Measurements from ENCODE around the gene GALNT9. TPM values are rescaled to one million over a fixed set of nuclear protein-coding genes. Genes with fewer than 3 reads are reported as not detected.
"Not testable (repeated sequence)": the region's sequence is repeated elsewhere in the genome, so short reads cannot be mapped to it uniquely, and the experiment has no call there.

Gene GALNT9
- total RNA-seq, 4 donors from 2014 or later, result 0.17 to 0.58 (median 0.46) TPM

- Histone ChIP-seq H3K4me1 (no peaks in the 10 kb centered on the region), H3K4me3 (no peak overlapping the region), H3K27me3 (peaks cover 0 to 49% (median 0%) of the 10 kb centered on the region in 4 donors), H3K36me3 (no peaks in the 10 kb centered on the region), H3K9me3 (no peaks in the 10 kb centered on the region), H3K27ac (replicated peaks in 1 of 4) (no peak overlapping the region)
- no peak for DNase-seq (ENCODE audit: extremely low spot score)
- 88% methylated on average over 5 of the region's 9 CpGs for WGBS
- intact Hi-C loops (cut with DNase I), result no loop called here
- no peak for TF ChIP-seq POLR2AphosphoS5 (IDR thresholded peaks at IDR 0.05)
- no peak for TF ChIP-seq EP300 (IDR thresholded peaks at IDR 0.05)
- TF ChIP-seq, protein P1, sequence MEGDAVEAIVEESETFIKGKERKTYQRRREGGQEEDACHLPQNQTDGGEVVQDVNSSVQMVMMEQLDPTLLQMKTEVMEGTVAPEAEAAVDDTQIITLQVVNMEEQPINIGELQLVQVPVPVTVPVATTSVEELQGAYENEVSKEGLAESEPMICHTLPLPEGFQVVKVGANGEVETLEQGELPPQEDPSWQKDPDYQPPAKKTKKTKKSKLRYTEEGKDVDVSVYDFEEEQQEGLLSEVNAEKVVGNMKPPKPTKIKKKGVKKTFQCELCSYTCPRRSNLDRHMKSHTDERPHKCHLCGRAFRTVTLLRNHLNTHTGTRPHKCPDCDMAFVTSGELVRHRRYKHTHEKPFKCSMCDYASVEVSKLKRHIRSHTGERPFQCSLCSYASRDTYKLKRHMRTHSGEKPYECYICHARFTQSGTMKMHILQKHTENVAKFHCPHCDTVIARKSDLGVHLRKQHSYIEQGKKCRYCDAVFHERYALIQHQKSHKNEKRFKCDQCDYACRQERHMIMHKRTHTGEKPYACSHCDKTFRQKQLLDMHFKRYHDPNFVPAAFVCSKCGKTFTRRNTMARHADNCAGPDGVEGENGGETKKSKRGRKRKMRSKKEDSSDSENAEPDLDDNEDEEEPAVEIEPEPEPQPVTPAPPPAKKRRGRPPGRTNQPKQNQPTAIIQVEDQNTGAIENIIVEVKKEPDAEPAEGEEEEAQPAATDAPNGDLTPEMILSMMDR (IDR thresholded peaks at IDR 0.05), result no peak
- no peak for TF ChIP-seq POLR2A (IDR thresholded peaks at IDR 0.05; ENCODE audit: low read depth)
Measured at GRCh38 chr12:132256646-132257045, 72.7 kb downstream of the GALNT9 start.

- Histone ChIP-seq H3K4me1 (no peaks in the 10 kb centered on the region), H3K9me3 (no peaks in the 10 kb centered on the region), H3K36me3 (no peaks in the 10 kb centered on the region), H3K27me3 (peaks cover 0 to 48% (median 0%) of the 10 kb centered on the region in 4 donors), H3K27ac (replicated peaks in 1 of 4) (no peak overlapping the region), H3K4me3 (no peak overlapping the region)
- DNase-seq (ENCODE audit: extremely low spot score), result no peak
- intact Hi-C loops (cut with DNase I), result no loop called here
- 88% methylated on average over 20 of the region's 20 CpGs for WGBS
- TF ChIP-seq POLR2A (IDR thresholded peaks at IDR 0.05; ENCODE audit: low read depth) (no peak), EP300 (IDR thresholded peaks at IDR 0.05) (no peak), POLR2AphosphoS5 (IDR thresholded peaks at IDR 0.05) (no peak)
- TF ChIP-seq, protein P1 (IDR thresholded peaks at IDR 0.05), result no peak
Measured at GRCh38 chr12:132255642-132256041, 73.7 kb downstream of the GALNT9 start.

- DNase-seq (ENCODE audit: extremely low spot score), result no peak
- no peak overlapping the region for H3K4me3 ChIP-seq
- H3K36me3 ChIP-seq, result no peaks in the 10 kb centered on the region
- no peak overlapping the region for H3K27ac ChIP-seq (replicated peaks in 1 of 4)
- no peaks in the 10 kb centered on the region for H3K9me3 ChIP-seq
- no peaks in the 10 kb centered on the region for H3K4me1 ChIP-seq
- intact Hi-C loops (cut with DNase I), result no loop called here
- WGBS, result 68% methylated on average over 18 of the region's 18 CpGs
- no peak for TF ChIP-seq EP300 (IDR thresholded peaks at IDR 0.05)
- TF ChIP-seq, protein P1 (IDR thresholded peaks at IDR 0.05), result no peak
- no peak for TF ChIP-seq POLR2AphosphoS5 (IDR thresholded peaks at IDR 0.05)
- no peak for TF ChIP-seq POLR2A (IDR thresholded peaks at IDR 0.05; ENCODE audit: low read depth)
- peaks cover 0 to 48% (median 0%) of the 10 kb centered on the region in 4 donors for H3K27me3 ChIP-seq
Measured at GRCh38 chr12:132253698-132254480, 75.5 kb downstream of the GALNT9 start.

GRCh38 chr12:132252981-132253380, 76.4 kb downstream of the GALNT9 start:
- H3K36me3 ChIP-seq; DNase-seq (ENCODE audit: extremely low spot score); H3K4me1 ChIP-seq; H3K27ac ChIP-seq (replicated peaks in 1 of 4); intact Hi-C loops (cut with DNase I); H3K4me3 ChIP-seq; H3K9me3 ChIP-seq: not testable (repeated sequence)
- peaks cover 0 to 48% (median 0%) of the 10 kb centered on the region in 4 donors for H3K27me3 ChIP-seq
- 66% methylated on average over 3 of the region's 5 CpGs for WGBS

DNA sequence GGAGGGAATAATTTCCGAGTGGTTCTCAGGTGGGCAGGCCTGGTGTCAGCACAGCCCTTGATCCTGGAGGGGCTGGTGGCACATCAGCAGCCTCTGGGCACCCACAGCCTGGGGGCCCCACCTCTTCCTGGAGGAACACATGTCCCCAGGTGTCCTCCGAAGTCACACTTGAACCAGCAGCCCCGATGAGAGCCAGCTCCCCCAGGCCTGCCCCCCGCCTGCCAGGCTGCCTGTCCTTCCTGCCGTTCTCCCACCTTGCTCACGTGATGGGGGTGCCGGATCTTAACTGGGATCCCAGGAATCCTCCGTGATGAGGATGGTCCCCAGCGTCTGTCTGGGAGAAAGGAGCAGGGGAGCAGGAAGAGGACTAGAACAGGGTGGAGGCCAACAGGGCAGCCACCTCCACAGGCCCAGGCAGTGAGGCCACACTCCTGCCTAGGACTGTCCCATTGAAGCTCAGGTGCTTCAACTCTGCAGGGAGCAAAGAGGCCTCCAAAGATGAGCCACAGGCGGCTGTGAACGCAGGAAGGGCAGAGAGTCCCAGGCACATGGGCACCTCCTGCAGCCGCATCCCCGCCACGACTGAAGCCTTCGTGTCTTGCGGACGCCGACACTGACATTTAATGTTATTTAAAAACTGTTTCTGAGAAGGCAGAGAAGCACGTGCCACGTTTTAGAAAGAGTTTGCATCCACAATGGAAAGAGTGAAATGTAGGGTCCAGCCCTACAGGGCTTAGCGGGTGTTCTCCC, 77.5 kb downstream of the GALNT9 start:
- no peak for DNase-seq (ENCODE audit: extremely low spot score)
- TF ChIP-seq POLR2A (IDR thresholded peaks at IDR 0.05; ENCODE audit: low read depth) (no peak), POLR2AphosphoS5 (IDR thresholded peaks at IDR 0.05) (no peak), EP300 (IDR thresholded peaks at IDR 0.05) (no peak)
- TF ChIP-seq, protein P1 (IDR thresholded peaks at IDR 0.05), result no peak

More for the DNA sequence above, 77.5 kb downstream of the GALNT9 start:
- Histone ChIP-seq H3K27me3 (peaks cover 0 to 43% (median 0%) of the 10 kb centered on the region in 4 donors), H3K4me1 (no peaks in the 10 kb centered on the region), H3K36me3 (no peaks in the 10 kb centered on the region), H3K4me3 (no peak overlapping the region), H3K9me3 (no peaks in the 10 kb centered on the region), H3K27ac (replicated peaks in 1 of 4) (no peak overlapping the region)
- intact Hi-C loops (cut with DNase I), result no loop called here
- 89% methylated on average over 16 of the region's 21 CpGs for WGBS
